ENCODE data around the gene MAP1LC3A. TPM values are rescaled to one million over a fixed set of nuclear protein-coding genes. Genes with fewer than 3 reads are reported as not detected.

MAP1LC3A gene
- total RNA-seq, 1 donor, result 29.7 TPM

DNA sequence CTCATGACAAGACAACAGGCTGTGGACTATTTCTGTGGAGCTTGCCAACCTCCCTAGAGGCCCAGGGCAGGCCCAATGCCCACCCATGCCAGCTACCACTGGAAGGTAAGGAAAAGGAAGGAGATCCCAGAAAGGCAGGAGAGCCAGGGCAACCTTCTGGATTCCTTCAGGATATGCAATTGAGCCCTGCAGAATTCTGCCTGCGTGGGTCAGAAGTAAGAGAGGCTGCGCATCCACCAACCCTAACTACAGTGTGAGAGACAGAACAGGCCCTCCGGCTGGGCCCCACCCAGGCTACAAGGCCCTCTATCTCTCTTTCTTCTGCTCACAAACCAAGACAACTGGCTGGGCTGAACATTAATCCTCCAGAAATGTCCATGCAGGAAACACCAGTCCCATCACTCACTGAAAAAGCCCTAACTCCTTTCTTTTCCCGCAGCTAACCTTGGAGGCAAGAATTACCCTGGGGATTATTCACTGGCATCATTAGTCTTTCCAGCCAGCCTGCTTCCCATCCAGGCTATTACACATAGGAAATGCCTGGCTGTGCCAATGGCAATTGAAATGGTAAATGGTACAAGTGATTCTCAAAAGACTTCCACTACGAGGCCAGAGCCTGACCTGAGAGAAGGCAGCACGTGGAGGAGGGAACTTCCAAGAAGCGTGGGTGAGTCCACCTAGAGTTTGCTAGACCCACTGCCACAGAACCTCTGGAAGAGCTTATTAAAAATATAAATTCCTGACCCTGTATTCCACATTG is 15.2 kb downstream of the MAP1LC3A start:
- Histone ChIP-seq H3K27ac (ENCODE audit: low read depth, low read length) (no peak overlapping the region), H3K9me3 (ENCODE audit: low read depth, low read length) (no peaks in the 10 kb centered on the region), H3K4me2 (ENCODE audit: insufficient read depth, low read length) (no peak overlapping the region), H3K4me1 (ENCODE audit: insufficient read depth, low read length) (peaks cover 10% of the 10 kb centered on the region), H3K4me3 (ENCODE audit: insufficient read depth, low read length) (no peak overlapping the region), H4K20me1 (ENCODE audit: insufficient read depth, low read length) (no peaks in the 10 kb centered on the region), H3K27me3 (ENCODE audit: insufficient read depth, low read length) (no peaks in the 10 kb centered on the region), H2AFZ (ENCODE audit: low read length) (no peak overlapping the region), H3K36me3 (ENCODE audit: insufficient read depth, low read length) (peaks cover 3% of the 10 kb centered on the region), H3K79me2 (ENCODE audit: insufficient read depth, low read length) (no peaks in the 10 kb centered on the region)
- no peak for DNase-seq (ENCODE audit: insufficient read length, low spot score, missing footprints)
- no peak for TF ChIP-seq CTCF (IDR thresholded peaks at IDR 0.05; ENCODE audit: extremely low read depth, low read depth, low read length)

DNA sequence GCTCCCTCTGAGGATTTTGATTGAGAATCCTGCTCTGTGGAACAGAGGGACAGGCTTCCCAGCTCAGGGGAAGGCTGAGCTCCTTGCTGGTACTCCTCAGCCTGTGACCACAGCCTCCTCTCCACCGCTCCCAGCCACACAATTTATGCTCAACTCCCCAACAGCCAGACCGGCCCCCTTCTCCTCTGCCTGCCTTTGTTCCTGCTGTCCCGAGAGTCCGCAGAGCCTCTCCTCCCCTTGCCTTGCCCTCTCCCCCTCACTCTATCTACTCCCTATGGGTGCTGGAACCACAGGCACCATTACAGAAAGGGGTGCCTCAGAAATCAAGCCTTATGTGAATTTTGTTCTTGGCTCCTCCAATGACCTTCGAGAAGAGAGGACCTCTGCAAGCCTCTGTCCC is 15.9 kb downstream of the MAP1LC3A start:
- Histone ChIP-seq H3K4me3 (ENCODE audit: insufficient read depth, low read length) (no peak overlapping the region), H3K4me2 (ENCODE audit: insufficient read depth, low read length) (no peak overlapping the region), H3K27ac (ENCODE audit: low read depth, low read length) (no peak overlapping the region), H4K20me1 (ENCODE audit: insufficient read depth, low read length) (no peaks in the 10 kb centered on the region), H3K9me3 (ENCODE audit: low read depth, low read length) (no peaks in the 10 kb centered on the region), H3K4me1 (ENCODE audit: insufficient read depth, low read length) (peaks cover 15% of the 10 kb centered on the region), H3K36me3 (ENCODE audit: insufficient read depth, low read length) (peaks cover 3% of the 10 kb centered on the region), H3K79me2 (ENCODE audit: insufficient read depth, low read length) (no peaks in the 10 kb centered on the region), H2AFZ (ENCODE audit: low read length) (no peak overlapping the region), H3K27me3 (ENCODE audit: insufficient read depth, low read length) (no peaks in the 10 kb centered on the region)
- no peak for TF ChIP-seq CTCF (IDR thresholded peaks at IDR 0.05; ENCODE audit: extremely low read depth, low read depth, low read length)
- no peak for DNase-seq (ENCODE audit: insufficient read length, low spot score, missing footprints)

- Histone ChIP-seq H3K4me2 (ENCODE audit: insufficient read depth, low read length) (no peak overlapping the region), H3K79me2 (ENCODE audit: insufficient read depth, low read length) (no peaks in the 10 kb centered on the region), H2AFZ (ENCODE audit: low read length) (no peak overlapping the region), H4K20me1 (ENCODE audit: insufficient read depth, low read length) (no peaks in the 10 kb centered on the region), H3K4me3 (ENCODE audit: insufficient read depth, low read length) (no peak overlapping the region), H3K9me3 (ENCODE audit: low read depth, low read length) (no peaks in the 10 kb centered on the region), H3K27me3 (ENCODE audit: insufficient read depth, low read length) (no peaks in the 10 kb centered on the region), H3K4me1 (ENCODE audit: insufficient read depth, low read length) (peaks cover 19% of the 10 kb centered on the region), H3K36me3 (ENCODE audit: insufficient read depth, low read length) (peaks cover 3% of the 10 kb centered on the region), H3K27ac (ENCODE audit: low read depth, low read length) (no peak overlapping the region)
- DNase-seq (ENCODE audit: insufficient read length, low spot score, missing footprints), result no peak
- TF ChIP-seq CTCF (IDR thresholded peaks at IDR 0.05; ENCODE audit: extremely low read depth, low read depth, low read length), result no peak
Measured at GRCh38 chr20:34574861-34575260, 16.3 kb downstream of the MAP1LC3A start.

GRCh38 chr20:34575271-34575670 is 16.8 kb downstream of the MAP1LC3A start:
- no peaks in the 10 kb centered on the region for H3K79me2 ChIP-seq (ENCODE audit: insufficient read depth, low read length)
- peaks cover 3% of the 10 kb centered on the region for H3K36me3 ChIP-seq (ENCODE audit: insufficient read depth, low read length)
- H3K4me3 ChIP-seq (ENCODE audit: insufficient read depth, low read length), result no peak overlapping the region
- H3K27ac ChIP-seq (ENCODE audit: low read depth, low read length), result no peak overlapping the region
- H3K4me2 ChIP-seq (ENCODE audit: insufficient read depth, low read length), result no peak overlapping the region
- DNase-seq (ENCODE audit: insufficient read length, low spot score, missing footprints), result no peak
- TF ChIP-seq CTCF (IDR thresholded peaks at IDR 0.05; ENCODE audit: extremely low read depth, low read depth, low read length), result no peak
- no peak overlapping the region for H2AFZ ChIP-seq (ENCODE audit: low read length)
- H3K9me3 ChIP-seq (ENCODE audit: low read depth, low read length), result no peaks in the 10 kb centered on the region
- peaks cover 23% of the 10 kb centered on the region for H3K4me1 ChIP-seq (ENCODE audit: insufficient read depth, low read length)
- H3K27me3 ChIP-seq (ENCODE audit: insufficient read depth, low read length), result no peaks in the 10 kb centered on the region
- no peaks in the 10 kb centered on the region for H4K20me1 ChIP-seq (ENCODE audit: insufficient read depth, low read length)

Measured in osteoblast (primary cell).